Progenitor cell of endocrine pancreas (in vitro differentiated cells): ENCODE measurements around the gene SDHC. TPM values are rescaled to one million over a fixed set of nuclear protein-coding genes. Genes with fewer than 3 reads are reported as not detected.
A peak's percentile ranks its signal among the peaks of the same experiment; 100 is the strongest.

Source experiments
- DNase-seq: peaks from one replicate; pipeline ENCODE4 v3.0.0; 2021; ENCODE audit warnings: low spot score; ENCODE audit not compliant: unreplicated experiment
- H3K27ac Mint-ChIP-seq: 2 replicates; pipeline ENCODE4 v1.8.0; 2021; ENCODE audit warnings: mild to moderate bottlenecking, moderate library complexity, mixed read lengths
- H3K27me3 Mint-ChIP-seq: 2 replicates; pipeline ENCODE4 v1.8.0; 2021; ENCODE audit warnings: mixed read lengths
- H3K36me3 Mint-ChIP-seq: 2 replicates; pipeline ENCODE4 v1.8.0; 2022; ENCODE audit warnings: mixed read lengths; ENCODE audit not compliant: insufficient read depth
- H3K4me1 Mint-ChIP-seq: 2 replicates; pipeline ENCODE4 v1.8.0; 2021; ENCODE audit warnings: low read depth, mixed read lengths
- H3K4me3 Mint-ChIP-seq: 2 replicates; pipeline ENCODE4 v1.8.0; 2021; ENCODE audit warnings: low read depth, mild to moderate bottlenecking, moderate library complexity, mixed read lengths
- H3K9me3 Mint-ChIP-seq: 2 replicates; pipeline ENCODE4 v1.8.0; 2021; ENCODE audit warnings: low read depth, mixed read lengths
- total RNA-seq: library from RNA; stranded (reverse); gene quantifications from 2 replicates; pipeline ENCODE4 v1.2.1, GENCODE V29; 2021
- TF ChIP-seq, protein P1 (sequence below): fragments of 200-600 bp; sonication (generic); IDR thresholded peaks from one replicate; pipeline ENCODE4 v1.5.0; 2021; ENCODE audit warnings: antibody characterized with exemption, mild to moderate bottlenecking; ENCODE audit not compliant: unreplicated experiment

The SDHC gene
- total RNA-seq, 1 donor from 2014 or later = 167 TPM

DNA sequence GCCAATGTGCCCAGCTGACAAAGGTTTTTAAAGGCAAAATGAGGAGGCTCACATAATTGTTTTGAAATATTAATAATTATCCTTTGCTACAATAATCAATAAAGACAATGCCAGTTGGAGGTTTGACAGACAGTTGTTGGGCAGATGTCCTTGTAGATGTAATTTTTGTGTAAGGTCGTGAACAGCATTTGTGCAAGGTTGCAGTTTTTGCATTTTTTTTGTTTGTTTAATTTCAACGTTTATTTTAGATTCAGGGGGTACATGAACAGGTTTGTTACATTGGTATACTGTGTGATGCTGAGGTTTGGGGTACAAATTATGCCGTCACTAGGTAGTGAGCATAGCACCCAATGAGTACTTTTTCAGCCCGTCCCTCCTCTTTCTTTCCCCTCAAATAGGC lies 13.7 kb upstream of the SDHC start:
- H3K27ac Mint-ChIP-seq = no peak overlapping the region
- no peaks in the 10 kb centered on the region for H3K36me3 Mint-ChIP-seq
- H3K4me1 Mint-ChIP-seq = peaks cover 10% of the 10 kb centered on the region
- H3K4me3 Mint-ChIP-seq = no peak overlapping the region
- TF ChIP-seq, protein P1, sequence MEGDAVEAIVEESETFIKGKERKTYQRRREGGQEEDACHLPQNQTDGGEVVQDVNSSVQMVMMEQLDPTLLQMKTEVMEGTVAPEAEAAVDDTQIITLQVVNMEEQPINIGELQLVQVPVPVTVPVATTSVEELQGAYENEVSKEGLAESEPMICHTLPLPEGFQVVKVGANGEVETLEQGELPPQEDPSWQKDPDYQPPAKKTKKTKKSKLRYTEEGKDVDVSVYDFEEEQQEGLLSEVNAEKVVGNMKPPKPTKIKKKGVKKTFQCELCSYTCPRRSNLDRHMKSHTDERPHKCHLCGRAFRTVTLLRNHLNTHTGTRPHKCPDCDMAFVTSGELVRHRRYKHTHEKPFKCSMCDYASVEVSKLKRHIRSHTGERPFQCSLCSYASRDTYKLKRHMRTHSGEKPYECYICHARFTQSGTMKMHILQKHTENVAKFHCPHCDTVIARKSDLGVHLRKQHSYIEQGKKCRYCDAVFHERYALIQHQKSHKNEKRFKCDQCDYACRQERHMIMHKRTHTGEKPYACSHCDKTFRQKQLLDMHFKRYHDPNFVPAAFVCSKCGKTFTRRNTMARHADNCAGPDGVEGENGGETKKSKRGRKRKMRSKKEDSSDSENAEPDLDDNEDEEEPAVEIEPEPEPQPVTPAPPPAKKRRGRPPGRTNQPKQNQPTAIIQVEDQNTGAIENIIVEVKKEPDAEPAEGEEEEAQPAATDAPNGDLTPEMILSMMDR = no peak
- no peak for DNase-seq
- H3K9me3 Mint-ChIP-seq = no peaks in the 10 kb centered on the region
- H3K27me3 Mint-ChIP-seq = no peaks in the 10 kb centered on the region

DNA sequence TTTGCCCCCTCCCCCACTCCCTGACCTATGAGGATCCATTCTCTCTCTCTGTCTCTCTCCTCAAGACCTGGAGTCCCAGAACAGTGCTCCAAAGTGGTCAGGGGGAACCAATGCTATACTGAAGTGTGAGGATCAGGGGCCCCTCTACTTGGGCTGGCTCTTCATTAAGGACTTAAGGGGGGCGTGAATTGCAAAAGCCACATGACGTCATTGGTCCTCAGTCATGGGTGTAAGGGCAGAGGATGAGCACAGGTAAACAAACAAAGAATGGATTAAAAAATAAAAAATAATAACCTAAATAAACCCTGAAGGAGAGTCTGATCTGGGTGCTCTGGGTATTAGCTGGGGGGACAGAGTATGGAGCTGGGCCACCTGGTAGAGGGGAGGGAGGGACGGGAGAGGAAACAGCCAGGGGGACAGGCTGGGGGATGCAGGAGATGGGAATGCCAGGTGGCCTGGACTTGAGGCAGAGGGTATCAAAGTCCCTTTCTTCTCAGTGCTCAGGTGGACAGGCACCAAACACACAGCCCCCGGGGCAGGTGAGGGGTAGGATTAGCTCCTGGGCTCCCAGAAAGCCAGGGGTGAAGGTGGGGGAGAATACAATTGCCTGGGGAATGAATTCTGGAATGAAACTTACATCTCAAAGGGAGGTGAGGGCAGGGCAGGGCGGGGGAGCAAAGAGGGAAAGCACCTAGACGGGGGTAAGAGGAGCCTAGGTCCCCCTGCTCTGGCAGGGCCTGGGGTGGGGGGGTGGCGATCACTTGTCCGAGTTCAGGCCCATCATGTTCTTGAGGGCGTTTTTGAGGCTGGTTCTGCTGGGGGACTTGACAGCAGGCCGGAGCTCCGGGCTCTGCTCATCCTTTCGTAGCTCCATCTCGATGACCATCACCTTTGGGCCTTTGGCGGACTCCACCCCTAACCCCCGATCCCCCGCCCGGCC lies 9.0 kb upstream of the SDHC start:
- H3K4me1 Mint-ChIP-seq = peaks cover 16% of the 10 kb centered on the region
- H3K36me3 Mint-ChIP-seq = no peaks in the 10 kb centered on the region
- no peak overlapping the region for H3K27ac Mint-ChIP-seq
- H3K4me3 Mint-ChIP-seq = peak overlapping the region; percentile 97
- no peaks in the 10 kb centered on the region for H3K9me3 Mint-ChIP-seq
- TF ChIP-seq, protein P1 = no peak
- DNase-seq = no peak
- peaks cover 12% of the 10 kb centered on the region for H3K27me3 Mint-ChIP-seq

- Mint-ChIP-seq H3K27ac (peak overlapping the region; percentile 77), H3K36me3 (no peaks in the 10 kb centered on the region), H3K4me3 (peak overlapping the region; percentile 97)
These were observed 8.2 kb upstream of the SDHC start for GRCh38 chr1:161305867-161306519.

GRCh38 chr1:161307230-161307768 lies 6.9 kb upstream of the SDHC start:
- Mint-ChIP-seq H3K27me3 (peaks cover 16% of the 10 kb centered on the region), H3K4me3 (no peak overlapping the region), H3K27ac (no peak overlapping the region), H3K9me3 (no peaks in the 10 kb centered on the region), H3K4me1 (peaks cover 16% of the 10 kb centered on the region), H3K36me3 (no peaks in the 10 kb centered on the region)
- TF ChIP-seq, protein P1 = no peak
- no peak for DNase-seq

More at GRCh38 chr1:161305867-161306519, 8.2 kb upstream of the SDHC start:
- peaks cover 16% of the 10 kb centered on the region for H3K27me3 Mint-ChIP-seq
- H3K9me3 Mint-ChIP-seq = no peaks in the 10 kb centered on the region
- H3K4me1 Mint-ChIP-seq = peaks cover 16% of the 10 kb centered on the region
- peak; percentile 81 for DNase-seq
- TF ChIP-seq, protein P1 = peak; percentile 53
